ENCODE measurements around the gene ATP9B. TPM values are rescaled to one million over a fixed set of nuclear protein-coding genes. Genes with fewer than 3 reads are reported as not detected.

The ATP9B gene
- total RNA-seq, 1 experiment from 2014 or later, result 20.9 TPM

DNA sequence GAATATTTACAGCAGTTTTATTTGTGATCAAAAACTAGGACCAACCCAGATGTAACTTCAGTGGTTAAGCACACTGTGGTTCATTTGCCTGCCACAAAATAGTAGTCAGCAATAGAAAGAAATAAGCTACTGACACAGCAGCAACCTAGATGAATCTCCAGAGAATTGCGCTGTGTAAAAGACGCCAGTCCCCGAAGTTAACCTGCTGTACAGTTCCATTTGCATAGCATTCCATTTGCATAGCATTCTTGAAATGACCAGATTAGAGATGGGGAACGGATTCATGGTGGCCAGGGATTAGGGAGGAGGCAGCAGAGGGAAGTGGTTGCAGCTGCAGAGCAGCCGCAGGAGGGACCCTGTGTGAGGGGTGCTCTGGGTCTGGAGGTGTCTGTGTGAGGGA, 287.2 kb downstream of the ATP9B start:
- Histone ChIP-seq H2BK15ac (ENCODE audit: low read depth, low read length) (no peak overlapping the region), H2BK120ac (ENCODE audit: low read depth, low read length, poor library complexity, severe bottlenecking) (no peak overlapping the region), H2BK5ac (ENCODE audit: insufficient read length, low read length) (no peak overlapping the region), H4K20me1 (ENCODE audit: control insufficient read depth, insufficient read depth, insufficient read length) (no peaks in the 10 kb centered on the region), H3K18ac (ENCODE audit: insufficient read length, low read depth, low read length) (no peak overlapping the region), H2BK12ac (ENCODE audit: insufficient read length, low read depth, low read length) (no peak overlapping the region), H4K8ac (replicated peaks; ENCODE audit: insufficient read length, low read depth, low read length) (no peak overlapping the region), H3T11ph (ENCODE audit: low read length) (no peak overlapping the region), H3K23me2 (ENCODE audit: insufficient read length, low read depth, low read length, poor library complexity, severe bottlenecking) (no peaks in the 10 kb centered on the region), H3K4ac (ENCODE audit: low read depth, low read length) (no peak overlapping the region), H3K4me1 (ENCODE audit: insufficient read depth, low read length) (no peaks in the 10 kb centered on the region), H4K5ac (ENCODE audit: insufficient read length, low read depth, low read length) (no peak overlapping the region), H3K9me3 (ENCODE audit: control insufficient read depth, low read depth, low read length) (no peaks in the 10 kb centered on the region), H3K27ac (ENCODE audit: insufficient read length, low read depth, low read length) (no peak overlapping the region), H3K23ac (ENCODE audit: insufficient read length, low read depth, low read length) (no peak overlapping the region), H3K56ac (ENCODE audit: insufficient read length, low read depth, low read length) (no peak overlapping the region), H3K79me1 (ENCODE audit: insufficient read depth, low read depth, low read length, poor library complexity, severe bottlenecking) (no peaks in the 10 kb centered on the region), H3K79me2 (ENCODE audit: insufficient read depth, low read length) (no peaks in the 10 kb centered on the region), H2BK20ac (ENCODE audit: low read depth, low read length, poor library complexity, severe bottlenecking) (no peak overlapping the region), H2AFZ (ENCODE audit: low read length) (no peak overlapping the region), H3K9ac (ENCODE audit: extremely low read depth, insufficient read length, low read length) (no peak overlapping the region), H4K91ac (ENCODE audit: insufficient read length, low read depth, low read length) (no peak overlapping the region), H2AK5ac (ENCODE audit: insufficient read length, low read length) (no peak overlapping the region), H3K27me3 (ENCODE audit: insufficient read depth, low read length) (no peaks in the 10 kb centered on the region), H3K14ac (ENCODE audit: insufficient read depth, low read length) (no peak overlapping the region), H3K4me2 (ENCODE audit: insufficient read depth, insufficient read length, low read length) (no peak overlapping the region)
- no peak overlapping the region; a peak in 1 of 5 replicates for H3K4me3 Mint-ChIP-seq
- no peaks in the 10 kb centered on the region for H3K27me3 Mint-ChIP-seq (ENCODE audit: low read depth)
- no CpG with 5 or more reads among the region's 5 CpGs for WGBS (ENCODE audit: extremely low coverage, insufficient read length, low lambda C conversion rate)
- peaks cover 0 to 3% of the 10 kb centered on the region in 2 experiments; a peak in 1 of 4 replicates for H3K4me1 Mint-ChIP-seq
- H3K36me3 Mint-ChIP-seq (ENCODE audit: insufficient read depth in 1 of 3, low read depth in 3 of 3), result peaks cover 3 to 17% (median 15%) of the 10 kb centered on the region in 3 experiments; a peak in 5 of 7 replicates
- H3K27ac Mint-ChIP-seq, result peak overlapping the region in 2 of 3 experiments; percentile 30 to 72; a peak in 2 of 7 replicates
- DNase-seq, result no peak
- TF ChIP-seq, protein P1, sequence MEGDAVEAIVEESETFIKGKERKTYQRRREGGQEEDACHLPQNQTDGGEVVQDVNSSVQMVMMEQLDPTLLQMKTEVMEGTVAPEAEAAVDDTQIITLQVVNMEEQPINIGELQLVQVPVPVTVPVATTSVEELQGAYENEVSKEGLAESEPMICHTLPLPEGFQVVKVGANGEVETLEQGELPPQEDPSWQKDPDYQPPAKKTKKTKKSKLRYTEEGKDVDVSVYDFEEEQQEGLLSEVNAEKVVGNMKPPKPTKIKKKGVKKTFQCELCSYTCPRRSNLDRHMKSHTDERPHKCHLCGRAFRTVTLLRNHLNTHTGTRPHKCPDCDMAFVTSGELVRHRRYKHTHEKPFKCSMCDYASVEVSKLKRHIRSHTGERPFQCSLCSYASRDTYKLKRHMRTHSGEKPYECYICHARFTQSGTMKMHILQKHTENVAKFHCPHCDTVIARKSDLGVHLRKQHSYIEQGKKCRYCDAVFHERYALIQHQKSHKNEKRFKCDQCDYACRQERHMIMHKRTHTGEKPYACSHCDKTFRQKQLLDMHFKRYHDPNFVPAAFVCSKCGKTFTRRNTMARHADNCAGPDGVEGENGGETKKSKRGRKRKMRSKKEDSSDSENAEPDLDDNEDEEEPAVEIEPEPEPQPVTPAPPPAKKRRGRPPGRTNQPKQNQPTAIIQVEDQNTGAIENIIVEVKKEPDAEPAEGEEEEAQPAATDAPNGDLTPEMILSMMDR (conservative IDR thresholded peaks at IDR 0.05), result no peak
- H3K9me3 Mint-ChIP-seq, result no peaks in the 10 kb centered on the region
